Loucy (cell line): Measurements from ENCODE around the gene ERVK3-1.

Source experiments
- CTCF ChIP-seq: fragments of 200-600 bp; sonication (generic); conservative IDR thresholded peaks from 2 replicates; pipeline ENCODE4 v1.5.1; 2014; ENCODE audit warnings: mild to moderate bottlenecking, antibody characterized with exemption, low read length
- EZH2phosphoT487 ChIP-seq: fragments of 200-600 bp; IDR thresholded peaks from 2 replicates; pipeline ENCODE4 v1.6.1; 2018; ENCODE audit warnings: antibody characterized with exemption, mild to moderate bottlenecking, moderate library complexity, borderline replicate concordance

GRCh38 chr19:58355908-58356765 is 51.0 kb downstream of the ERVK3-1 start:
- TF ChIP-seq CTCF (no peak), EZH2phosphoT487 (no peak)
